PC-9 (cell line): ENCODE data around the gene MDP1.

Experiments used
- EZH2 ChIP-seq: fragments of 200-600 bp; sonication (generic); IDR thresholded peaks from 2 replicates; pipeline ENCODE4 v1.8.0; 2017; ENCODE audit warnings: antibody characterized with exemption, low read depth
- TF ChIP-seq, protein P1 (sequence below): fragments of 200-600 bp; sonication (generic); conservative IDR thresholded peaks from 2 replicates; pipeline ENCODE4 v1.6.1; 2017; ENCODE audit warnings: mixed run types, antibody characterized with exemption, mild to moderate bottlenecking, moderate library complexity

DNA sequence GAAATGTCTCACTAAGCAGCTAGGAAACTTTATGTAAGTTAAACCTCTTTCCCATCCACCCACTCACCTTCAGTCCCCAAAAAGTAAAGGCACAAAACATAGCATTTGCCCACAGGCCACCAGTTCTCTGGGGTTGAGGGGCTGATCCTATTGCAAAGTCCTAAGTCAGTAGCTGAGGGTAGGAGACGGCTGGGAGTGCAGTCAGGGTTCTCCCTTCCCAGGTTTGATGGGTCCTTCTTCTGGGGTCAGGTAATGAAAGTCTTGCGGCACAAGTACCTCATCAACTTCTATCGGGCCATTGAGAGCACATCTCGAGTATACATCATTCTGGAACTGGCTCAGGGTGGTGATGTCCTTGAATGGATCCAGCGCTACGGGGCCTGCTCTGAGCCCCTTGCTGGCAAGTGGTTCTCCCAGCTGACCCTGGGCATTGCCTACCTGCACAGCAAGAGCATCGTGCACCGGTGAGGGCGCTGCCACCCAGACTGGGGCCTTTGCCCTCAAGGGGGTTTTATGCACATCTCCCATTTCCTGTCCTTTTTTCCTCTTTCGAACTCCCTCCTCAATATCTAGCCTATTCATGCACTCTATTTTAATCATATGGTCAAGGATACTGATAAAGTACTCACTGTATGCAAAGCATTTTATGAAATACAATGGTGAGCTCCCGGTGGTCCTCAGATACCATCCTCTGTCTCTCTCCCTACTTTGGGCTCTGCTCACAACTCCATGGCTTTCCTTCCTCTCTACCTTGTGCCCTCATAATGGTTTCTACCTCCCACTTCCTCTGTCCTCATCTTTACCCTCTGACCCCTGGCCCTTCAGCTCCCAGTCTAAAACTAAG, 9.4 kb downstream of the MDP1 start:
- TF ChIP-seq, protein P1, sequence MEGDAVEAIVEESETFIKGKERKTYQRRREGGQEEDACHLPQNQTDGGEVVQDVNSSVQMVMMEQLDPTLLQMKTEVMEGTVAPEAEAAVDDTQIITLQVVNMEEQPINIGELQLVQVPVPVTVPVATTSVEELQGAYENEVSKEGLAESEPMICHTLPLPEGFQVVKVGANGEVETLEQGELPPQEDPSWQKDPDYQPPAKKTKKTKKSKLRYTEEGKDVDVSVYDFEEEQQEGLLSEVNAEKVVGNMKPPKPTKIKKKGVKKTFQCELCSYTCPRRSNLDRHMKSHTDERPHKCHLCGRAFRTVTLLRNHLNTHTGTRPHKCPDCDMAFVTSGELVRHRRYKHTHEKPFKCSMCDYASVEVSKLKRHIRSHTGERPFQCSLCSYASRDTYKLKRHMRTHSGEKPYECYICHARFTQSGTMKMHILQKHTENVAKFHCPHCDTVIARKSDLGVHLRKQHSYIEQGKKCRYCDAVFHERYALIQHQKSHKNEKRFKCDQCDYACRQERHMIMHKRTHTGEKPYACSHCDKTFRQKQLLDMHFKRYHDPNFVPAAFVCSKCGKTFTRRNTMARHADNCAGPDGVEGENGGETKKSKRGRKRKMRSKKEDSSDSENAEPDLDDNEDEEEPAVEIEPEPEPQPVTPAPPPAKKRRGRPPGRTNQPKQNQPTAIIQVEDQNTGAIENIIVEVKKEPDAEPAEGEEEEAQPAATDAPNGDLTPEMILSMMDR, result no peak
- TF ChIP-seq EZH2, result no peak
